Stomach (tissue), 4 donors: ENCODE results near the gene UBE2J1.

ENCODE experiments used
- EP300 ChIP-seq: sonication (generic); formaldehyde crosslinking; IDR thresholded peaks from one replicate; pipeline ENCODE4 v1.6.1; 2017; ENCODE audit warnings: antibody characterized with exemption
- POLR2A ChIP-seq, 4 donors: fragments of 450-650 bp; IDR thresholded peaks; one replicate each; pipeline ENCODE4 v1.6.1; 2016; ENCODE audit warnings: antibody characterized with exemption in 4 of 4, control low read depth in 2 of 4, mild to moderate bottlenecking in 1 of 4, moderate library complexity in 1 of 4
- TF ChIP-seq, protein P1 (sequence below), 7 experiments: fragments of 450-650 bp in 4 of 7; fragments of 200-600 bp in 3 of 7; sonication (generic) in 3 of 7; IDR thresholded peaks; one replicate each; pipeline ENCODE4 v1.5.1; 2016 to 2019; ENCODE audit warnings: antibody characterized with exemption in 7 of 7, control low read depth in 2 of 7, mild to moderate bottlenecking in 1 of 7

DNA sequence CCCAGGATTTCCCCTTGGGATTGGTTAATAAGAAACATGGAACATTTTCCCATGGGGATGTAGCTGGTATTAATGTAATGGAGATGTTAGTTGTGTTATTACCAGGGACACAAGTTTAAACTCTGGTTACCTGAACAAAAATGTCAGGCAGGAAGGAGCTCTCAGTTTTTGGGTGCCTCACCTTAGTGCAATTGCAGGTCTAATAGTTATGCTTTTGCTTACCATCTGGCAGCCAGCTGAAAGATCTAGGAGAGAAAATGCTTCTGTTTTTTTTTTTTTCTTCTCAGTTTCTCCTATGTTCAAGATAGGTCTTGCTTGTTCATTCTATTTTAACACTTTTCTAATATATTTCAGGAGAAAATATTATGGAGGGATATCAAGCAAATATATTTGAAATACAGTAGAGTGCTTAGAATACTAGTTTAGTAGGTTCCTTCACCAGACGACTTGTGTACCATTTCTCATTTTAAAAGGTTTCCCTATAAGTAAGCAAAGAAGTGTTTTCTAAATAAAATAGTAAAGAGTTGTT, 4.2 kb upstream of the UBE2J1 start:
- TF ChIP-seq, protein P1, sequence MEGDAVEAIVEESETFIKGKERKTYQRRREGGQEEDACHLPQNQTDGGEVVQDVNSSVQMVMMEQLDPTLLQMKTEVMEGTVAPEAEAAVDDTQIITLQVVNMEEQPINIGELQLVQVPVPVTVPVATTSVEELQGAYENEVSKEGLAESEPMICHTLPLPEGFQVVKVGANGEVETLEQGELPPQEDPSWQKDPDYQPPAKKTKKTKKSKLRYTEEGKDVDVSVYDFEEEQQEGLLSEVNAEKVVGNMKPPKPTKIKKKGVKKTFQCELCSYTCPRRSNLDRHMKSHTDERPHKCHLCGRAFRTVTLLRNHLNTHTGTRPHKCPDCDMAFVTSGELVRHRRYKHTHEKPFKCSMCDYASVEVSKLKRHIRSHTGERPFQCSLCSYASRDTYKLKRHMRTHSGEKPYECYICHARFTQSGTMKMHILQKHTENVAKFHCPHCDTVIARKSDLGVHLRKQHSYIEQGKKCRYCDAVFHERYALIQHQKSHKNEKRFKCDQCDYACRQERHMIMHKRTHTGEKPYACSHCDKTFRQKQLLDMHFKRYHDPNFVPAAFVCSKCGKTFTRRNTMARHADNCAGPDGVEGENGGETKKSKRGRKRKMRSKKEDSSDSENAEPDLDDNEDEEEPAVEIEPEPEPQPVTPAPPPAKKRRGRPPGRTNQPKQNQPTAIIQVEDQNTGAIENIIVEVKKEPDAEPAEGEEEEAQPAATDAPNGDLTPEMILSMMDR (IDR thresholded peaks at IDR 0.05) = no peak
- TF ChIP-seq POLR2A (IDR thresholded peaks at IDR 0.05) = no peak
- TF ChIP-seq EP300 = no peak
